ELR (cell line): ENCODE measurements around the gene ABCB10.

ENCODE experiments used
- DNase-seq: peaks from one replicate; pipeline ENCODE4 v3.0.0-alpha.2; 2015; ENCODE audit warnings: low read depth

The ABCB10 gene

GRCh38 chr1:229474509-229474908 lies 84.0 kb downstream of the ABCB10 start:
- no peak for DNase-seq

GRCh38 chr1:229471175-229471574 lies 87.3 kb downstream of the ABCB10 start:
- DNase-seq: no peak

GRCh38 chr1:229470406-229471043 lies 88.0 kb downstream of the ABCB10 start:
- no peak for DNase-seq

GRCh38 chr1:229466887-229467286 lies 91.6 kb downstream of the ABCB10 start:
- DNase-seq: no peak
